Measurements from ENCODE around the gene SMARCD3.

Gene SMARCD3

DNA sequence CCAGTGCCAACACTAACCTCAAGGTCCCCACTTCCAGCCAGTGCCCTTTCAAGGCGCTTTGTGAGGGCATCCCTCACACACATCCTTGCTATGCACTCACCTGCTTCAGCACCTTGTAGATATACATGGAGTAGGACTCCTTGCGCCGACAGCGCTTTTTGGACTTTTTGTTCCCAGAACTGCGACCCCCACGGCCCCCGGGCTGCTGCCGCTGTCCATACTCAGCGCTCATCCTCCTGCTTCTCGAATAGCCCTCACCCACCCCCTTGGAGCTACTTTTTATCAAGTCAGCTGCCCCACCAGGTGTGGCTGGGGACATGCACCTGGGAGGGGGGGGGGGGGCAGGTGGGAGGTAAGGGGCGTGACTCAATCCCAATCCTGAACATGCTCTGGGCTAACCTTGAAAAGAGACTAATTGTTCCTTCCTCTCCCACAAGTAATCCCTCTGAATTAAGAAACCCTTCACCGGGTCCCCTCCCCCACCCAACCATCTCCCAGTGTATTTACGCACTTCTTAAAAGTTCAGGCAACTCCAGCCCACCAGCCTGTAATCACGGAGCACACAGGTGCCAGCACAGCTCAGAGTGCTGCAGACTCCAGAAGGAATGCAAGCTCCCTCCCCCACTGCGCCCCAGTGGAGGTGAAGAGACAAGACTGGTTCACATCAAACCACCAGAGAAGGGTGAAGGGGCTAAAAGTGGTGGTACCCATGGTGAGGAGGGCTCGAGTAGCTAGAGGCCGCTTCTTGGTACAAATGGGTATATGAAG lies 38.2 kb downstream of the SMARCD3 start, which contains the start of gene H2BK1:
Gene H2BK1, minus strand, starts transcription at position 402 of the 768 bp plus-strand sequence. Its CDS starts 170 bp downstream, at position 232.
- DNase-seq (ENCODE audit: low read depth, low spot score), result no peak

- DNase-seq (ENCODE audit: low read depth, low spot score), result no peak
These were observed 38.9 kb downstream of the SMARCD3 start for GRCh38 chr7:151209588-151209987.

DNA sequence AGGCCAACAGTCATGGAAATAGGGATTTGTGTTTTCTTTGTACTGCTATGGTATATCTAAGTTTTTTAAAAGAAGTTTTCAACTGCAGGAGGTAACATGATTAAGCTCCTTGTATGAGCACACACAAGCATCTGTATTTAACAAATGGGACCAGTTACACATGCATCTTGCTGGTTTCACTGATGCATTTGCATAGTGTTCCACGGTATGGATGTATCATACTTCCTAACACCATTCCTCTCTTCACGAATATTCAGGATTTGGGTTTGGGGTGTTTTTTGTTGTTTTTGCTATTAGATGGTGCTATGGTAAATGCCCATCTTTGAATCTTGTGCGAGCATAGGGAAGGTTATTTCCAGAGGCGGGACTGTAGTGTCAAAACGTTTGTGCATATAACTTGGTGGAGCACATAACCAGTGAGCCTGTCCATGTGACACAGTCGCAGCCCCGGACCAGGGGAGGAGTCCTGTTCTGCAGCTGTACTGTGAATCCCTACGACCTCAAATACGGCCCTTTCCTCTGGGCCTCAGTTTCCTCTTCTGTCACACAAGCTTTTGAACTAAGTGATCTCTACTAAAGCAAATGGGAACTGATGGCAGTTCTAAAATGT lies 40.1 kb downstream of the SMARCD3 start:
- DNase-seq (ENCODE audit: low read depth, low spot score), result no peak

DNA sequence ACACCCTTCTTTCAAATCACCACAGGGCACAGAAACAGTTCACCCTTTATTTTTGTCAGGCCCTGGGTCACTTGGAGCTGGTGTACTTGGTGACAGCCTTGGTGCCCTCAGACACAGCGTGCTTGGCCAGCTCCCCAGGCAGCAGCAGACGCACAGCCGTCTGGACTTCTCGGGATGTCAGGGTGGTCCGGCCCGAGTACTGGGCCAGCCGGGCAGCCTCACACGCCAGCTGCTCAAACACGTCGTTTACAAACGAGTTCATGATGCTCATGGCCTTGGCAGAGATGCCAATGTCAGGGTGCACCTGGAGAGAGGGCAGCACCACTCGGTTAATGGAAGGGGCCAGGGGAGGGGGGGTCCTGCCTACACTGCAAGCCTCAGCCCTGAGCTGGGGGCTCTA lies 40.7 kb downstream of the SMARCD3 start:
- no peak for DNase-seq (ENCODE audit: low read depth, low spot score)

DNA sequence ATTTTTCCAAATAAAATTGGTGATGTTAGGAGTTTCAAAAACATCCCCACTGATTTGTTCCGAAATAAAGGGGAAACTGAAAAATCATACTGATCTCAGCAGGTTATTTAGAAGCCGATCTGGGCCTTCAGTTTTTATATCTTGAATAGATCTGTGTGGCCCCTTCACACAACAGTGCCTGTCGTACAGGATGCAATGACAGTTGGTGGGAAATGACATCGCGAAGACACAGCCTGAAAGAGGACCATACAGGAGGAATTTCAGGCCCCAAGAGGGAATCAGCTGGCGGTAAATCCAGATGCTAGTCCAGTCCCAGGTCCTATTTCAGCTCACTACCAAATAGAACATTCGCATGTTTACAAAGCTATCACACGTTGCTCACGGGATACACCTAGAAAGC lies 41.2 kb downstream of the SMARCD3 start:
- no peak for DNase-seq (ENCODE audit: low read depth, low spot score)

DNA sequence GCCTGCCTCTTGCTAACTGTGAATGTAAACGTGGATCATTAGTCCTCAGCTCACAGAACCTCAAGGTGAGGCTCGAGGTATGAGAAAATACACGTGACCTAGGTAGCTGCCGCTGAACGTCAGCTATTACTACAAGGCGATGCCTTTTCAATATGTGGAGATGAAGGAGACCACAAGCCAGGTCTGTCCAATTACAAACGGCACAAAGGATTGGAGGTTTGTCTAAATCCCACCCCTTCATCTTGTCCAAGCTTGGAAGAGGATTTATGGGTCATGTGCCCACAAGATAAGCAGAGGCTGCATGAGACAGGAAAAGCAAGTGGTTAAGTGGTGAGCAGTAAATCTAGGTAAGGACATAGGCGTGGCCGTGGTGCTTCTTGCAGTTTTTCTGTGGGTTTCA lies 41.6 kb downstream of the SMARCD3 start:
- no peak for DNase-seq (ENCODE audit: low read depth, low spot score)

GRCh38 chr7:151205730-151206129 lies 42.8 kb downstream of the SMARCD3 start:
- DNase-seq (ENCODE audit: low read depth, low spot score), result no peak

- DNase-seq (ENCODE audit: low read depth, low spot score), result no peak
These were observed 44.0 kb downstream of the SMARCD3 start for GRCh38 chr7:151204383-151205032.

DNA sequence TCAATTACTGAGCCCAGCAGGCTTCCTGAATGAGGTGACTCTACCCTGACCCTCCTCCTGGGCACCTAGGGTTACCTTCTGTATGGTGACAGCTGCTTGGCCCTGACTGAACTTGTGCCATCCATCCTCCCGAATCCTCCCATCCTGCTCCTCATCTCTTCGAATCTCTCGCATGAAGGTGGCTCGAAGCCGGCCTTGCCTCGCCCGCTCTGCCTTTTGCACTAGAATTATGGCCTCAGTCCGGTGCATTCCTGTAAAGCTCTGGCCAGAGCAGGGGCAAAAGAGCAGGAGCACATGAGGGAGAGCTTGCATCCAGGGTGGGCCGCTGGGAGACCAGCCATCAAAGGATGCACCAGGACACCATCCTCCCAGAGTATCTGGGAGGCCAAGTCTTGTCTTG lies 45.7 kb downstream of the SMARCD3 start:
- DNase-seq (ENCODE audit: low read depth, low spot score), result no peak

DNA sequence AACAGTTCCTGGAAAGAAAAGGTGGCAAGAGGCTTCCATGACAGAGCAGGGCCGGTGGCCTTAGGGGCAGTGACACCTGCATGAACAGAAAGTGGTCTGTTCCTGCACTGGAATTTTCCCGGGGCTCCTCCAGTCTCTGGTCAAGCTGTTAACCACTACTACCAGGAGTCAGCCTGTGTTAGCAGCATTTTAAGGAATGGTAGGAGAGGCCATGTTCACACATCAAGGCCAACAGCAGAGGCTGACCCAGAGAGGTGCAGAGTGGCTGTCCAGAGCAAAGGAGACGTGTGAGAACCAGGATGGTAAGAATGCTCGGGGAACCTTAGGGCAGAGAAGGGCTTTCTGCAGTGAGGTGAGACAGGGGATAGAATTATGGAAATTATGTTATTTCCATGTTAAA lies 46.7 kb downstream of the SMARCD3 start:
- no peak for DNase-seq (ENCODE audit: low read depth, low spot score)

DNA sequence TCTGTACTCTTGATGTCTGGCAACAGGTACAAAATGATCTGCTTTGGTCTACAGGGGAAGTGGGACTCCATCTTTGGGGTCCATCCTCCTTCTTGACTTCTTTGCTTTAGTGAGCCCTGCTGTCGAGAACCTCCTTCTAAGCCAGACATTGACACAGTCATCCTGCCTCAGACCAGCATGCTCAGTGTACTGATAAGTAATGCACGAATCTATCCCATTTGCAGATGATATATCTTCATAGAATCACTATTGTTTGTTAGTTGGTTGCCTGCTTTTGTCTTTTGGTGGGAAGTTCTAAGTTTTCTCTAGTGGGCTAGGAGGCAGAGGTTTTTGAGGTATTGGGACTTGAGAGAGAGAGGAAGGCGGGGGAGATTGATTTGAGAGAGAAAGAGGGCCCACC lies 47.1 kb downstream of the SMARCD3 start:
- DNase-seq (ENCODE audit: low read depth, low spot score), result no peak

- no peak for DNase-seq (ENCODE audit: low read depth, low spot score)
These were observed 49.3 kb downstream of the SMARCD3 start for GRCh38 chr7:151198945-151199848.

GRCh38 chr7:151197932-151198331 lies 50.6 kb downstream of the SMARCD3 start:
- DNase-seq (ENCODE audit: low read depth, low spot score), result no peak

GRCh38 chr7:151195616-151196450 lies 52.7 kb downstream of the SMARCD3 start:
- no peak for DNase-seq (ENCODE audit: low read depth, low spot score)

- no peak for DNase-seq (ENCODE audit: low read depth, low spot score)
These were observed 54.3 kb downstream of the SMARCD3 start for GRCh38 chr7:151194188-151194587.

GRCh38 chr7:151193203-151193978 lies 55.1 kb downstream of the SMARCD3 start:
- DNase-seq (ENCODE audit: low read depth, low spot score), result no peak

GRCh38 chr7:151192002-151192539 lies 56.4 kb downstream of the SMARCD3 start:
- no peak for DNase-seq (ENCODE audit: low read depth, low spot score)

DNA sequence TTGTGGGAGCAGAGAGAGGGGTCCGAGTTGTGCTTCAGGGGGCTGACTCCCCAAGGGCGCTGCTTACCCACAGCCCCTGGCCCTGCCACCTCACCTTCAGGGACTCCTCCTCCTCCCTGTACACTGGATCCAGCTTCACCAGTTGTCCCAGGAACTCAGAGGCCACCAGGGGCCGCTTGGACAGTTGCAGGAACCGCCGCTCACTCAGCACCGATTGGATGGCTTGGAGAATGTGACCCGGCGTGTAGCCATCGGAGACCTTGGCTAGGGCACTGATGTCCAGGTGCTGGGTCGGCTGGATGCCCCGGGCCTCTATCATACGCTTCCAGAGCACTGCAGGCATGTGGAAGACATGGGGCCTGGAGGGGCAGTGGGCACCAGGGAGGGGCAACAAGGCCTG lies 57.0 kb downstream of the SMARCD3 start:
- no peak for DNase-seq (ENCODE audit: low read depth, low spot score)

GRCh38 chr7:151189038-151189437 lies 59.5 kb downstream of the SMARCD3 start:
- DNase-seq (ENCODE audit: low read depth, low spot score), result no peak

All from brain pericyte (primary cell).